GM19025 (cell line): ENCODE results near the gene CCSER2.
"Not testable (repeated sequence)": the region's sequence is repeated elsewhere in the genome, so short reads cannot be mapped to it uniquely, and the experiment has no call there.

ENCODE experiments used
- ATAC-seq: cut with Tn5 transposase; IDR thresholded peaks from one replicate; pipeline ENCODE4 v1.9.1; 2021; ENCODE audit warnings: mild to moderate bottlenecking, low read depth, moderate library complexity; ENCODE audit not compliant: unreplicated experiment

The CCSER2 gene

GRCh38 chr10:84432891-84433290, 104.5 kb downstream of the CCSER2 start:
- ATAC-seq, result no peak

DNA sequence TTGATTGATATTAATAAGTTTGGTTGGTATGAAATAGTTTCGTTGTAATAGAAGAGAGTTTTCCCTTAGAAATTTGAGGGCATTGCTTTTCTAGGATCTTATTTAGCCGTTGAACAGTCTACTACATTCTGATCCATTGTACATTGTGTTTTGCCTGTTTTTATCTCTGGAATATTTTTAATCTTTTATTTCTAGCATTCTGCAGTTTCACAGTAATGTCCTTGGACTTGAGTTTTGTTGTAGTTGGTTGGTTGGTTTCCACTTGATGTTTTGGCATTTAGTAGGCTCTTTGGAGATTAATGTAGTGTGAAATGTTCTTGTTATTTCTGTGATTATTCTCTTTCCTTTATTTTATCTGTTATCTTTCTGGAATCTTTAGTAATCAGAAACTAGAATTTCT, 112.4 kb downstream of the CCSER2 start:
- no peak for ATAC-seq

GRCh38 chr10:84447701-84448400, 119.5 kb downstream of the CCSER2 start:
- no peak for ATAC-seq

DNA sequence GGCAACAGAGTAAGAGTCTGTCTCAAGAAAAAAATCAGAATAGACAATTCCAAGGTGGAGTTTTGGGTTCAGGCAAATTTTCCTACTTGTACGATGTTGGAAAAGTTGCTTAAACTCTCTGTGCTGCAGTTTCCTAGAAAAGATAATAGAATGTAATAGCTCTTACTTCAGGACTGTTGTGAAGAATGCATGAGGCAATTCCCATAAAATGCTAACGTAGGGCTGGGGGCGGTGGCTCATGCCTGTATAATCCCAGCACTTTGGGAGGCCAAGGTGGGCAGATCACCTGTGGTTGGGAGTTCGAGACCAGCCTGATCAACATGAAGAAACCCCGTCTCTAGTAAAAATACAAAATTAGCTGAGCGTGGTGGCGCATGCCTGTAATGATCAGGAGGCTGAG, 121.0 kb downstream of the CCSER2 start:
- not testable (repeated sequence) for ATAC-seq

GRCh38 chr10:84452003-84452402, 123.6 kb downstream of the CCSER2 start:
- no peak for ATAC-seq

- no peak for ATAC-seq
Observed at GRCh38 chr10:84453303-84453702, 124.9 kb downstream of the CCSER2 start.

- ATAC-seq, result no peak
Observed at GRCh38 chr10:84456126-84456525, 127.7 kb downstream of the CCSER2 start.

DNA sequence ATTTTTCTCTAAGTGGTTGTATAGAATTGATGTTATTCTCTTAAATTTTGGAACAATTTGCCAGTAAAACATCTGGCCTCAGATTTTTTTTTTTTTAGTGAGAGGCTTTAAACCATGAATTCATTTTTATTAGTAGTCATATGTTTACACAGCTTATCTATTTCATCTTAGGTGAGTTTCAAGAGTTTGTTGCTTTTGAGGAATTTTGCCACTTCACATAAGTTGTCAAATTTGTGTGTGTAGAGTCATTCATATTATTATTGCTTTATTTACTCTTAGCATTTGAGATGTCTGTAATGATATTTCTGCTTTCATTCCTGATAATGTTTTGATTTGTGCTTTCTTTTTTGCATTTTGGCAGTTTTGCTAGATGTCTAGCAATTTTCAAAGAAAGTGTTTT, 132.1 kb downstream of the CCSER2 start:
- no peak for ATAC-seq

DNA sequence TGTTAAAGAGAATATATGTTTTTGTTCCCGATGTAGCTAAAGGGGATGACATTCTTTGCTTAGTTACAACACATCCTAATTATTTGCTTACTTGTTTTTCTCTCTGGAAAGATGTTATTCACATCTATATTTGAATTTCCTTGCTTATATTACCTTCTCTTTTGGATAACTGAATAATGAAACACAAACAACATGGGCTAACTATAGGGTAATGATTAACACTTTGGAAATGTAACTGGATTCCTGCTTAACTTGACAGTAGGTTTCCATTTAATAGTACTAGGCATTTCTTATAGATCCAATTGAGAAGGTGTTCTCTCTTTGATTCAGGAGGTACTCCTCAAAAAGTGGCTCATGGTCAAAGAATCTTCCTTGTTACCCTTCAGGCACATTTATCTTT, 141.1 kb downstream of the CCSER2 start:
- ATAC-seq, result no peak

DNA sequence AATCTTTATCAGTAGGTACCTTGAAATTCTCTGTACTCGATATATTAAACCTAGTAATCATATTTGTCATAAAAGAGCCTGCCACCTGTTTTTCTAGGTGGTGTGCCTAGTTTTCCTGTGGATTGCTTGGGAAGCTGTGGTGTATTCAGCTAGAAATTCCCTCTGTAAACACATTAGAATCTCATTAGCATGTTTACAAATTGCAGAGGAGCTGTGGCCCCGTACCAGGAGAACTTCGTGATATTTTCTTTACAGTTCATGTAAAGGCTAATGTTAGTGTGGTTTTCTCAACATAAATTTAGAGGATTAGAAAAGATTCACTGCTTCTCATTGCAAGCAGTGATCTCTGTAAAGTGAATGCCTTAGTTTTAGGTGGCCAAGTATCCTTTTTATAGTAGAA, 144.7 kb downstream of the CCSER2 start:
- no peak for ATAC-seq

DNA sequence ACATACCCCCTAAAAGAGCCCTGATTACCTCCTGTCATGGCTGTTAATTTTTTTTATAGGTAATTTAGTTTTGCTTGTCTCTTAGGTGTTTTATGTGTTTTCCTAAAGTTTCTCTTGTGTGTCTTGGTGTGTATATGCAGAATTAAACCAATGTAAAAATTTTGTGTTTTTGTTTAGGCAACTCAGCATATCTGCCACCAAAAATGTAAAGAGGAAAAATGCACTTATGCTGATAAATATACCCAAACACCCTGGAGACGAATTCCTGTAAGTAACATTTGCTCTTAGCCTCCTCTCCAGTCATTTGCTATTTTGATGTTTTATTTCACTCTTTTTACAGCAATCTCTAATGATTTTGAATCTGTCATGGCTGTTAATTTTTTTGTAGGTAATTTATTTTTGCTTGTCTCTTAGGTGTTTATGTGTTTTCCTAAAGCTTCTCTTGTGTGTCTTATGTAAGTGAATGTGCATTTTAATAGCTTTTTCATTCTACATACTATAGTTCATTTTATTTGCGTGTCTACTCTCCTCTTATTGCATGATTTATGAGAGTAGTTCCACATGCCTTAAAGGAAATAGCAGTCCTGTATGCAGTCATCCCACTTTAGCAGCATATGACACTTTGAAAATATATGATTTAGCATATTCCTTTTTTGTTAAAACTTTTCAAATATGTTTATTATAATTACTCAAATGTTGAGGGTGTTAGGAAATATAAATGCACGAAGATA, 149.2 kb downstream of the CCSER2 start:
- ATAC-seq, result no peak

GRCh38 chr10:84478151-84478550, 149.8 kb downstream of the CCSER2 start:
- no peak for ATAC-seq

DNA sequence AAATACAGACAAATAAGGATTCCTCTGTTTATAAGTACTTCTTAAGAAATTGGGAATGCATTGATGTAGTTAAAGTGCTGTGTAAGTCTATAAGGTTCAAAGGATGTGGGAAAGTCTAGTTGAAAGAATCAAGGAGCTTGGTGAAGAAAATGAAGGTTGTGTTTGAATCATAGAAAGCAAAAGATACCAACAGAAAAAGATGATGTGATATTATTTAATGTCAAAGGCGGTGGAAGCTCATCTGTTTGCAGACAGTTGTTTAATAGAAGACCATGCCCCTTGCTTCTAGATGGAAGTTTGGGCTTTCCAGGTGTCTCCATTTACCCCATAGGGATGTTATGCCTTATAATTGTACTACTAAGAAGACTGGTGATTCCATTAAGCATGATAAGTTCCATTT, 150.3 kb downstream of the CCSER2 start:
- no peak for ATAC-seq

DNA sequence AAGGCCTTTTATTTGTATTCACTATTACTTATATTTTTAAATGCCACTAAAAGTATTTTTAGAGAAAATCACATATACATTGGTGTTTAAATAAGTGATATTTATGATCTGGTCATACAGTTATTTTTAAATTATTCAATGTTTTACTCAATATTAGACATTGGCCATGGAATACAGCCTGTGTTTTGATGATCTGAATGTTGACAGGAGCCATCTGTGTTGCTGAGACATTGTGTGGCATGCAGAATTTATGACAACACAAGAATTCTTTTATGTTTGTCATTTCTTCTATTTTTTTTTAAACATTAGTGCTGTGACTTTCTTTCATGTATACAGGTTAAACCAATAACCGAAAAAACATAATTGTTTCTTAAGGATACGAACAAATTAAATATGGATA, 156.2 kb downstream of the CCSER2 start:
- ATAC-seq, result no peak

- ATAC-seq, result no peak
Observed at GRCh38 chr10:84493361-84493760, 165.0 kb downstream of the CCSER2 start.

DNA sequence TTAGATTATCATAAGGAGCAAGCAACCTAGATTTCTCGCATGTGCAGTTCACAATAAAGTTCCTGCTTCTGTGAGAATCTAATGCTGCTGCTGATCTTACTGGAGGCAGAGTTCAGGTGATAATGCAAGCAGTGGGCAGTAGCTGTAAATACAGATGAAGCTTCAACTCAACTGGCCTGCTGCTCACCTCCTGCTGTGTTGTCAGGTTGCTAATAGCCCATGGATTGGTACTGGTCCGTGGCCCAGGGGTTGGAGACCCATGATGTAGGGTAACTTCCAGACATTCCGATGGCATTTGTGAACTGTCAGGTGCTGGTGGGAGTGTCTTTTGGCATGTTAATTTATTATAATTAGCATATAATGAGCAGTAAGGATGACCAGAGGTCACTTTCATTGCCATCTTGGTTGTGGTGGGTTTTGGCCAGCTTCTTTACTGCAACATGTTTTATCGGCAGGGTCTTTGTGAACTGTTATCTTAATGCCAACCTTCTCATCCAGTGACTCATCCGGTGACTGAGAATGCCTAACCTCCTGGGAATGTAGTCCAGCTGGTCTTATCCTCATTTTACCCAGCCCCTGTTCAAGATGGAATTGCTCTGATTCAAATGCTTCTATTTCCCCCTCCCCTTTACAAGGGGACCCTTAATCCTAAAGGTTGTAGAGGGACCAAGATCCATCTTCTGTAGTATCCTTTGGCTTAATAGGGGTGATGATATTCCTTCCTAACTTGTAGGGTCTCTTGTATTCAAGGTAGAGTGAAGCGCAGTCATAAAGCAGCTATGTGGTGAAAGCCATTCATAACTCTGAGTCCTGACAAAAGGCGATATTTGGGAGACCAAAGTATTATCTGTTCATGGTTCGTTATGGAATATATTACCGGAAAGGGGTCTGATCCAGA, 165.8 kb downstream of the CCSER2 start:
- no peak for ATAC-seq

DNA sequence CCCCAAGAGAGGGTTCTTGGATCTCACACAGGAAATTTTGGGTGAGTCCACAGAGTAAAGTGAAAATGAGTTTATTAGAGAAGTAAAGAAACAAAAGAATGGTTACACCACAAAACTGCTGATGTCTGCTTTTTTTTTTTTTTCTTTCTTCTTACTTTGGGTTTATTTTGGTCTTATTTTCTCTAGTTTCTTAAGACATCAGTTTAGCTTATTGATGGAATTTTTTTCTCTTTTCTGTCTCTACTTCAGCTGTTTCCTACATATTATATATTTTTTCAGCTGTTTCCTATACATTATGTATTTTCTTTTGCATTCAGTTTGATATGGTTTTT, 166.4 kb downstream of the CCSER2 start:
- ATAC-seq, result no peak

DNA sequence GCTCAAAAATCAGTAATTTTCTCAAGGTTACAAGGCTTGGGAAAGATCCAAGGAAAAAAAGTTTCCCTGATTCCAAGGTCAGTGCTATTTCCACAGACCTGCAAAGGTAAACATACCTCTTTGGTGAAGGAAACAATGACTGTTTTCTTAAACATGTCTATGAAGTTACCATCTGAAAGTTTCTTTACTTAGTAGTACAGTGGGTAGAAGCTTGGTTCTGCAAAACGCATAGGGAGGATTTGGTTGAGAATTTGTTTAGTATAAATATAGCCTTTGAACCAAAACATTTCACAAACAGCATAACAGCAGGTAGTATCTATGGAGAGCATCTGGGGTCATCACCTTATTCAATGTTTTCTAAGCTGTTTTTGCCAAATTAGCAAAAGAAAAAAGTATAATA, 169.6 kb downstream of the CCSER2 start:
- ATAC-seq, result no peak

DNA sequence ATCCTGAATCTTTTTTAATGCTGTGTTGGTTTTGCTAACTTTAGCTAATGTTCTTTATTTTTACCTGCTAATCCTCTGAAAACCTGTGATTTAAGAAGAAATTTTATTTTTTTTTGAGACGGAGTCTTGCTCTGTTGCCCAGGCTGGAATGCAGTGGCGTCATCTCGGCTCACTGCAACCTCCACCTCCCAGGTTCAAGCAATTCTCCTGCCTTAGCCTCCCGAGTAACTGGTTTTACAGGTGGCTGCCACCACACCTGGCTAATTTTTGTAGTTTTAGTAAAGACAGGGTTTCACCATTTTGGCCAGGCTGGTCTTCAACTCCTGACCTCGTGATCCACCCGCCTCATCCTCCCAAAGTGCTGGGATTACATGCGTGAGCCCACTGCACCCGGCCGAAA, 170.7 kb downstream of the CCSER2 start:
- ATAC-seq, result not testable (repeated sequence)

DNA sequence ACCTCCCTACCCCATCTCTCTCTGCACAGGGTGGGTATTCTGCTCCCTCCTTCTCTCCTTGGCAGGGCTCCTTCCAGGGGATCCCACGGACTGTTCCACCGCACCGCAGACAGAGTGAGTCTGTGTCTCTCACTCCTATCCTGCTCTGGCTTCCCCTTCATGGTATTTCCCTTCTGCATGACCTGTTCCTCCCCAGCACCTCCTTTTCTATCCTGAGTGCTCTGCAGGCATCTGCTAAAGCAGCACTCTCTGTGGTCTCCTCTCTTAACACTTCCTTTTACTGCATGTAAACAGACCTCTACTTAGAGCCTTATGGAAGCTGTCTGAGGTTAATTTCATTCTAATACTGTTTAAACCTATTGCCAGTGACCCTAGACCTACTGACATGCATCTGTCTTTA, 171.5 kb downstream of the CCSER2 start:
- no peak for ATAC-seq

DNA sequence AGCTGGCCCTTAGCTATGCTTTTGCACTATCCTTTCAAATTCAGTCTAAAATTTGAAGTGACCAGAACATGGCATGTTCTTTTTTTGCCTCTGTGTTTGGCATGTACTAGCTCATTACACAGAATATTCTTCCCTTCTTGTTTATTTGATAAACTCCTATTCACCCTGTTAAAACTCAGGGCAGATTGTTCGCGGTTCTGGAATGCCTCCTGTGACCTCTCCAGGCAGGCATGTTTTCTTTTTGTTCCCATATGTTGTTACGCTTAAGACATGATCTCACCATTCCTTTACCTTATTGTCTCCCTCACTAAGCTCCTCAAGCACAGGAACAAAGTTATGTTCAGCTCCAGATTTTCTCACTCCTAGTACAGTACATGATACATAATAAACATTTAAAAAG, 181.7 kb downstream of the CCSER2 start:
- no peak for ATAC-seq
